ENCODE data around the gene EVI2B. TPM values are rescaled to one million over a fixed set of nuclear protein-coding genes. Genes with fewer than 3 reads are reported as not detected.

EVI2B gene
- total and polyA plus RNA-seq, 2 of the 4 experiments (the other 2 are of a cell fraction) = under 0.01 to 0.17 TPM

- Histone ChIP-seq H2BK15ac (ENCODE audit: low read depth, low read length) (no peak overlapping the region), H2BK120ac (ENCODE audit: low read depth, low read length) (no peak overlapping the region), H2AK9ac (replicated peaks; ENCODE audit: low read depth, low read length, poor library complexity) (no peak overlapping the region), H3K9me3 (ENCODE audit: control insufficient read depth, insufficient read depth, low read length) (no peaks in the 10 kb centered on the region), H3K18ac (ENCODE audit: low read depth, low read length) (no peak overlapping the region; the same call in 1 of the 2 replicates), H4K91ac (ENCODE audit: insufficient read depth, low read depth, low read length) (no peak overlapping the region), H4K20me1 (ENCODE audit: insufficient read depth, low read length) (no peaks in the 10 kb centered on the region; the same call in 1 of the 2 replicates), H3K23ac (ENCODE audit: low read depth, low read length) (no peak overlapping the region), H2AK5ac (ENCODE audit: low read depth, low read length) (0 out of 2 replicates have a peak overlapping the region, but pooled peaks have one; percentile 33), H3K4me1 (ENCODE audit: control insufficient read depth, insufficient read depth, low read length) (no peaks in the 10 kb centered on the region), H4K5ac (ENCODE audit: low read depth, low read length) (no peak overlapping the region), H3K27me3 (ENCODE audit: control insufficient read depth, insufficient read depth, low read length) (no peaks in the 10 kb centered on the region), H3K4me3 (ENCODE audit: insufficient read depth, low read depth, low read length) (no peak overlapping the region), H4K8ac (ENCODE audit: low read depth in 2 of 2, low read length in 2 of 2) (no peak overlapping the region), H3K14ac (replicated peaks; ENCODE audit: low read depth, low read length) (peak overlapping the region; percentile 58; the same call in 1 of the 2 replicates), H2AFZ (replicated peaks; ENCODE audit: low read length, poor library complexity) (no peak overlapping the region), H2BK20ac (ENCODE audit: low read depth, low read length) (no peak overlapping the region), H3K27ac (ENCODE audit: insufficient read depth, low read length) (no peak overlapping the region), H2BK5ac (ENCODE audit: low read depth, low read length, poor library complexity, severe bottlenecking) (no peak overlapping the region), H3K4ac (ENCODE audit: low read depth, low read length) (no peak overlapping the region), H3K9me1 (ENCODE audit: insufficient read depth, low read length) (no peaks in the 10 kb centered on the region; the same call in 1 of the 2 replicates), H3K36me3 (ENCODE audit: control insufficient read depth, insufficient read depth, low read length) (peaks cover 1% of the 10 kb centered on the region; the same call in 1 of the 2 replicates), H3K4me2 (ENCODE audit: low read depth, low read length) (no peak overlapping the region), H3K9ac (ENCODE audit: low read depth, low read length) (no peak overlapping the region), H3K56ac (ENCODE audit: extremely low read depth, insufficient read depth, low read length) (no peak overlapping the region), H3K79me1 (ENCODE audit: low read depth in 1 of 2, low read length in 2 of 2) (peaks cover 12 to 28% of the 10 kb centered on the region in 2 experiments)
- no TSS peak for BruUV-seq (replicated peaks)
- ChIA-PET CTCF (no interaction called here), POLR2A (ENCODE audit: unreplicated experiment) (no interaction called here)
- ATAC-seq (ENCODE audit: low read depth) = no peak
- intact Hi-C loops (cut with micrococcal nuclease) = no loop called here
- dilution Hi-C loops (cut with HindIII; ENCODE audit: low sequenced_read_pairs, unreplicated experiment) = no loop called here
- peak; percentile 14 for DNase-seq
- in situ Hi-C loops (cut with MboI; ENCODE audit: low sequenced_read_pairs) = no loop called here
- TF ChIP-seq ELK1 (IDR thresholded peaks at IDR 0.05; ENCODE audit: borderline replicate concordance, low read depth, low read length) (no peak), NFE2L2 (IDR thresholded peaks at IDR 0.05; ENCODE audit: low read depth, low read length) (no peak), CTCF (conservative IDR thresholded peaks at IDR 0.05; ENCODE audit: low read depth, low read length) (no peak), RAD21 (IDR thresholded peaks at IDR 0.05; ENCODE audit: low read length) (no peak), CHD1 (IDR thresholded peaks at IDR 0.05; ENCODE audit: low read depth, low read length) (no peak), MAFK (IDR thresholded peaks at IDR 0.05; ENCODE audit: low read depth, low read length) (no peak), SMC3 (IDR thresholded peaks at IDR 0.05; ENCODE audit: low read depth, low read length) (no peak), RCOR1 (IDR thresholded peaks at IDR 0.05; ENCODE audit: insufficient replicate concordance, low read length) (no peak), CEBPB (IDR thresholded peaks at IDR 0.05; ENCODE audit: low read depth, low read length) (no peak), MXI1 (IDR thresholded peaks at IDR 0.05; ENCODE audit: borderline replicate concordance, low read depth, low read length) (no peak), MAZ (IDR thresholded peaks at IDR 0.05; ENCODE audit: borderline replicate concordance, low read depth, low read length) (no peak), RFX5 (IDR thresholded peaks at IDR 0.05; ENCODE audit: low read depth, low read length) (no peak), BHLHE40 (IDR thresholded peaks at IDR 0.05; ENCODE audit: low read depth, low read length) (no peak), FOS (IDR thresholded peaks at IDR 0.05; ENCODE audit: low read depth, low read length) (no peak), USF2 (IDR thresholded peaks at IDR 0.05; ENCODE audit: low read depth, low read length) (no peak), POLR2A (IDR thresholded peaks at IDR 0.05; ENCODE audit: low read depth, low read length) (no peak)
Observed at GRCh38 chr17:31291820-31292219, 22.0 kb downstream of the EVI2B start.
